Spinal cord (tissue), 10 donors: ENCODE results near the gene PPP1R13B. TPM values are rescaled to one million over a fixed set of nuclear protein-coding genes. Genes with fewer than 3 reads are reported as not detected.
"Not testable (repeated sequence)": the region's sequence is repeated elsewhere in the genome, so short reads cannot be mapped to it uniquely, and the experiment has no call there.

Source experiments
- DNase-seq, 6 donors: peaks; one replicate each; pipeline versions ENCODE4 v3.0.0 to v3.0.0-alpha.2; 2013 to 2015; ENCODE audit warnings: low spot score in 6 of 6, low read depth in 4 of 6
- H3K27ac ChIP-seq: one replicate; pipeline ENCODE4 v1.5.1; 2013; ENCODE audit warnings: low read depth, low read length, control low read depth
- H3K27me3 ChIP-seq: one replicate; pipeline ENCODE4 v1.6.1; 2013; ENCODE audit warnings: low read length; ENCODE audit not compliant: control insufficient read depth, insufficient read depth
- H3K36me3 ChIP-seq: one replicate; pipeline ENCODE4 v1.6.1; 2013; ENCODE audit warnings: low read length; ENCODE audit not compliant: control insufficient read depth, insufficient read depth
- H3K4me1 ChIP-seq: one replicate; pipeline ENCODE4 v1.6.1; 2013; ENCODE audit warnings: low read length; ENCODE audit not compliant: control insufficient read depth, insufficient read depth
- H3K4me3 ChIP-seq: one replicate; pipeline ENCODE4 v1.5.1; 2013; ENCODE audit warnings: low read depth, low read length, control low read depth
- H3K9me3 ChIP-seq: one replicate; pipeline ENCODE4 v1.6.1; 2013; ENCODE audit warnings: low read length; ENCODE audit not compliant: control insufficient read depth, insufficient read depth
- WGBS: methylation state at CpG from one replicate; pipeline ENCODE4 v1.1.5; 2013; ENCODE audit warnings: missing lambda C conversion rate; ENCODE audit not compliant: insufficient coverage; 5-methylcytosine and 5-hydroxymethylcytosine counted together
- polyA plus RNA-seq, 2 donors: library from polyadenylated mRNA; unstranded; fragments of 120-200 nt; gene quantifications; one replicate each; pipeline ENCODE4 v1.2.1, GENCODE V29; 2013; ENCODE audit not compliant: insufficient read length in 2 of 2
- total RNA-seq, 2 donors: library from RNA; depleted of rRNA in 1 of 2; stranded (reverse); fragments of 120-200 nt in 1 of 2; fragments of >200 nt in 1 of 2; gene quantifications; one replicate each; pipeline versions ENCODE4 v1.2.3 to v1.2.4, GENCODE V29; 2013 to 2014
- donor health status: healthy.

PPP1R13B gene
- total and polyA plus RNA-seq, 4 donors = 16.6 to 46.3 (median 26.5) TPM

- H3K4me3 ChIP-seq = no peak overlapping the region
- H3K36me3 ChIP-seq = peaks cover 71% of the 10 kb centered on the region
- H3K27me3 ChIP-seq = no peaks in the 10 kb centered on the region
- peak in 1 of 6 donors; percentile 1 for DNase-seq
- no peaks in the 10 kb centered on the region for H3K9me3 ChIP-seq
- H3K27ac ChIP-seq = no peak overlapping the region
- peaks cover 44% of the 10 kb centered on the region for H3K4me1 ChIP-seq
- WGBS = 92% methylated on average over 18 of the region's 20 CpGs
Observed at GRCh38 chr14:103694572-103695026, 152.8 kb downstream of the PPP1R13B start.

GRCh38 chr14:103693515-103693914 is 153.9 kb downstream of the PPP1R13B start:
- Histone ChIP-seq H3K27ac (no peak overlapping the region), H3K36me3 (peaks cover 60% of the 10 kb centered on the region), H3K4me3 (no peak overlapping the region), H3K27me3 (no peaks in the 10 kb centered on the region), H3K4me1 (peaks cover 40% of the 10 kb centered on the region), H3K9me3 (no peaks in the 10 kb centered on the region)
- WGBS = 93% methylated on average over 21 of the region's 22 CpGs
- DNase-seq = peak in 1 of 6 donors; percentile 0

- Histone ChIP-seq H3K9me3 (no peaks in the 10 kb centered on the region), H3K4me3 (no peak overlapping the region), H3K4me1 (peaks cover 37% of the 10 kb centered on the region), H3K27me3 (no peaks in the 10 kb centered on the region), H3K27ac (no peak overlapping the region), H3K36me3 (peaks cover 56% of the 10 kb centered on the region)
- 87% methylated on average over 10 of the region's 12 CpGs for WGBS
- no peak for DNase-seq
Observed at GRCh38 chr14:103692871-103693270, 154.5 kb downstream of the PPP1R13B start.

GRCh38 chr14:103692159-103692558 is 155.2 kb downstream of the PPP1R13B start:
- H3K36me3 ChIP-seq = peaks cover 54% of the 10 kb centered on the region

GRCh38 chr14:103691655-103692054 is 155.7 kb downstream of the PPP1R13B start:
- WGBS = 97% methylated on average over 3 of the region's 5 CpGs
- H3K4me3 ChIP-seq, H3K27ac ChIP-seq, DNase-seq, H3K27me3 ChIP-seq, H3K9me3 ChIP-seq: not testable (repeated sequence)
- Histone ChIP-seq H3K4me1 (peaks cover 25% of the 10 kb centered on the region), H3K36me3 (peaks cover 57% of the 10 kb centered on the region)

More at GRCh38 chr14:103692159-103692558, 155.2 kb downstream of the PPP1R13B start:
- no peaks in the 10 kb centered on the region for H3K9me3 ChIP-seq
- H3K4me1 ChIP-seq = peaks cover 30% of the 10 kb centered on the region
- H3K27me3 ChIP-seq = no peaks in the 10 kb centered on the region
- H3K27ac ChIP-seq = no peak overlapping the region
- WGBS = 94% methylated on average over 13 of the region's 17 CpGs
- no peak for DNase-seq
- no peak overlapping the region for H3K4me3 ChIP-seq

GRCh38 chr14:103690332-103690731 is 157.0 kb downstream of the PPP1R13B start:
- Histone ChIP-seq H3K27me3 (no peaks in the 10 kb centered on the region), H3K4me1 (peaks cover 11% of the 10 kb centered on the region), H3K36me3 (peaks cover 53% of the 10 kb centered on the region), H3K27ac (no peak overlapping the region), H3K9me3 (no peaks in the 10 kb centered on the region), H3K4me3 (no peak overlapping the region)
- WGBS = 87% methylated on average over 8 of the region's 8 CpGs
- no peak for DNase-seq

GRCh38 chr14:103688906-103689902 is 158.2 kb downstream of the PPP1R13B start:
- no peak overlapping the region for H3K4me3 ChIP-seq
- no peaks in the 10 kb centered on the region for H3K9me3 ChIP-seq
- peak overlapping the region; percentile 52 for H3K27ac ChIP-seq
- H3K4me1 ChIP-seq = peaks cover 13% of the 10 kb centered on the region
- WGBS = 41% methylated on average over 9 of the region's 16 CpGs
- peaks cover 55% of the 10 kb centered on the region for H3K36me3 ChIP-seq
- no peaks in the 10 kb centered on the region for H3K27me3 ChIP-seq
- DNase-seq = peak; percentile 40 to 86 (median 68)

GRCh38 chr14:103688441-103688840 is 158.9 kb downstream of the PPP1R13B start:
- Histone ChIP-seq H3K36me3 (peaks cover 55% of the 10 kb centered on the region), H3K27ac (peak overlapping the region; percentile 52), H3K9me3 (no peaks in the 10 kb centered on the region), H3K4me3 (no peak overlapping the region), H3K27me3 (no peaks in the 10 kb centered on the region), H3K4me1 (peaks cover 13% of the 10 kb centered on the region)
- 95% methylated on average over 3 of the region's 5 CpGs for WGBS
- DNase-seq = no peak

GRCh38 chr14:103687712-103688111 is 159.7 kb downstream of the PPP1R13B start:
- Histone ChIP-seq H3K9me3 (no peaks in the 10 kb centered on the region), H3K27me3 (no peaks in the 10 kb centered on the region), H3K4me1 (peaks cover 13% of the 10 kb centered on the region), H3K36me3 (peaks cover 54% of the 10 kb centered on the region), H3K27ac (no peak overlapping the region), H3K4me3 (no peak overlapping the region)
- DNase-seq = no peak
- 93% methylated on average over 2 of the region's 4 CpGs for WGBS
